GM21381 (cell line): Measurements from ENCODE around the gene DDX24.

Experiments used
- ATAC-seq: cut with Tn5 transposase; IDR thresholded peaks from one replicate; pipeline ENCODE4 v1.9.1; 2021; ENCODE audit warnings: mild to moderate bottlenecking, moderate library complexity; ENCODE audit not compliant: unreplicated experiment

Gene DDX24, protein sequence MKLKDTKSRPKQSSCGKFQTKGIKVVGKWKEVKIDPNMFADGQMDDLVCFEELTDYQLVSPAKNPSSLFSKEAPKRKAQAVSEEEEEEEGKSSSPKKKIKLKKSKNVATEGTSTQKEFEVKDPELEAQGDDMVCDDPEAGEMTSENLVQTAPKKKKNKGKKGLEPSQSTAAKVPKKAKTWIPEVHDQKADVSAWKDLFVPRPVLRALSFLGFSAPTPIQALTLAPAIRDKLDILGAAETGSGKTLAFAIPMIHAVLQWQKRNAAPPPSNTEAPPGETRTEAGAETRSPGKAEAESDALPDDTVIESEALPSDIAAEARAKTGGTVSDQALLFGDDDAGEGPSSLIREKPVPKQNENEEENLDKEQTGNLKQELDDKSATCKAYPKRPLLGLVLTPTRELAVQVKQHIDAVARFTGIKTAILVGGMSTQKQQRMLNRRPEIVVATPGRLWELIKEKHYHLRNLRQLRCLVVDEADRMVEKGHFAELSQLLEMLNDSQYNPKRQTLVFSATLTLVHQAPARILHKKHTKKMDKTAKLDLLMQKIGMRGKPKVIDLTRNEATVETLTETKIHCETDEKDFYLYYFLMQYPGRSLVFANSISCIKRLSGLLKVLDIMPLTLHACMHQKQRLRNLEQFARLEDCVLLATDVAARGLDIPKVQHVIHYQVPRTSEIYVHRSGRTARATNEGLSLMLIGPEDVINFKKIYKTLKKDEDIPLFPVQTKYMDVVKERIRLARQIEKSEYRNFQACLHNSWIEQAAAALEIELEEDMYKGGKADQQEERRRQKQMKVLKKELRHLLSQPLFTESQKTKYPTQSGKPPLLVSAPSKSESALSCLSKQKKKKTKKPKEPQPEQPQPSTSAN

DNA sequence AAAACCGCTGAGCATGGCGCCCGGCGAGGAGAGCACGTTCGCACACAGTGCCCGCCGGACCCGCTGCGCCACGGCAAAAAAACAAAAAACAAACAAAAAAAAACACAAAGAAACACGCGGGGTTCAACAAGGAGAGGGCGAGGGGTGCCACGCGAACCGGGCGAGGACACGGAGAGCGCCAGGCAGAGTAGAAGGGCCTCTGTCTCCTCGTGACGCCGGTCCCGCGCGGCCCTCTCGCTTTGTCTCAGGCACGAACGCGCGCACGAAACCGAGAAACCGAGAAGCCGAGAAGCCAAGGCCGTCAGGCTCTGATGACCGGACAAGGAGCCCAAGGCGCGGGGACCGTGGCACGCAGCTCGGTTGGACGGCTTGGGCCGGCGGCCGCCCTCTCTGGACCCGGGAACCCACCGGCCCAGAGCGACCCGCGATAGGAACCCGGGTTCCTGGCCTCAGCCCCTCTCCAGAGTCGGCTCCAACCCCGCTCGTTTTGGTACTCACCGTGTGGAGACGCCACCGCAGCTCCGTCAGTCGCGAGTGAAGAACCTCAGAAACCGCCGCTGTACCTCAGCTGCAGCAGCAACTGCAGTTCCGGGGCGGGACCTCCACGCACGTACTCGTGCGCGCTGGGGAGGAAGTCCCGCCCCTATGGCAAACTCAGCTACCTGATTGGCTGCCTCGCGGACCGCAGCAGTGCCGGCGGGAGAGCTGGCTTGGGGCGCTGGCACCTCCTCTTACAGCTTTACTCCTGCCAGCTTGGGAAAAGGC, at the start of gene DDX24, which contains the start of gene IFI27L1:
Gene DDX24 (minus strand): TSS at position 582 of the 765 bp plus-strand sequence. CDS start 1,460 bp downstream, outside the sequence.
Gene IFI27L1 (plus strand): TSS at position 690 of the 765 bp plus-strand sequence. CDS start 15,628 bp downstream, outside the sequence.
- peak; percentile 97 for ATAC-seq

DNA sequence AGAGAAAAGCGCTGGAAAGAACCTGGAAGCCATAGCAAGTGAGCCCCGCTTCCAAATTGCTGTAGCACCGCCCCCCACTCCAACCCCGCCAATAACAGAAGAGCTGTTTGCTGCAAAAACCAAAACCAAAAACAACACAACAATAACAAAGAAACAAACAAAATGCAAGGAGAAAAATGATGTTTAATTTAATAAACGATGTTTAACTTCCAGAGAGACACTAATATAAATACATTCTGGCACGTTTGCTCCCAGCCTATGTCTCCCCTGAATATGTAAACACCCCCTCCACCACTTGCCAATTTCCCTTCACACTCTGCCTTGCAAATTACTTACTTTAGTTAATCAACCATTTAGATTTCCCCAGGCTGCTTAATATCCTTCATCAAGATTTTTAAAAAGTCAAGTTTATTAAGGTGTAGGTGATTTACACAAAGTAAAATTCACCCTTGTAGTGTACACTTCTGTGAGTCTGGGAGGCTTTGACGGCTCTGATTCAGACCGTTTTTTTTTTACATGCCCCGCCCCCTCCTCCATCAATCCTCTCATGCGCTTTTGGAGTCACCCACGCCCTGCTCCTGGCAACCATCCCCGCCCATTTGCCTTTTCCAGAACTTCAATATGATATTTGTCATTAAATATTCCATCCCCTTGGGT, 48.9 kb upstream of the DDX24 start:
- ATAC-seq, result no peak

DNA sequence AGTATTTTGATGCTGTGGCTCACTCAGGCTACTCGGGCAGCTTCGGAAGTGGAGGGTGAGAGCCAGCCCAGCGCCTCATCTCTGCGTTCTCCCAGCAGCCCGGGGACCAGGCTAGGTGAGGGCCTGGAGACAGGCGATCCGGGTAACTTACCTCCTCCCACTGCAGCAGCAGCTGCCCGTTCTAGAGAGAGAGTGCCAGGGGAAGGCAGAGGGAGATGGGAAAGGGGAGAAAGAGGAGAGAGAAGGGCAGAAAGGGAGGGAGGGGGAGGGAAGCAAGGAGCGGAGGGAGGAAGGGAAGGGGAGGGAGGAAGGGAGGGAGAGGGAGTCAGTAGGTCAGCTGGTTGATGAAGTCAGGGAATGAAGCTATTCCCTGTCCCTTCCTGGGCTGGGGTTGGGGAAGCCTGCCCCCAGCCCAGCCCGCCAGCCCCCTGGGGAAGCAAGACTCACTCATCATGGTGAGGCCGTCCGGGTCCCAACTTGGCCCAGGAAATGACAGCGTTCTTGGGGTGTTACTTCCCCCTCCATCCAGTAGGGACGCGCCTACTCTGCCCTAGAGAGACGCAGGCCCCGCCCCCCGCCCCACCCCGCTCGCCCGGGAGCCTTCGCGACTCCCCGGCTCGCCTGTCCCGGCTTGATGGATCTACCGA, 48.2 kb upstream of the DDX24 start, which contains the start of gene IFI27L2:
Gene IFI27L2 (minus strand): TSS at position 494 of the 647 bp plus-strand sequence. CDS start 40 bp downstream, at position 454.
- peak; percentile 92 for ATAC-seq

DNA sequence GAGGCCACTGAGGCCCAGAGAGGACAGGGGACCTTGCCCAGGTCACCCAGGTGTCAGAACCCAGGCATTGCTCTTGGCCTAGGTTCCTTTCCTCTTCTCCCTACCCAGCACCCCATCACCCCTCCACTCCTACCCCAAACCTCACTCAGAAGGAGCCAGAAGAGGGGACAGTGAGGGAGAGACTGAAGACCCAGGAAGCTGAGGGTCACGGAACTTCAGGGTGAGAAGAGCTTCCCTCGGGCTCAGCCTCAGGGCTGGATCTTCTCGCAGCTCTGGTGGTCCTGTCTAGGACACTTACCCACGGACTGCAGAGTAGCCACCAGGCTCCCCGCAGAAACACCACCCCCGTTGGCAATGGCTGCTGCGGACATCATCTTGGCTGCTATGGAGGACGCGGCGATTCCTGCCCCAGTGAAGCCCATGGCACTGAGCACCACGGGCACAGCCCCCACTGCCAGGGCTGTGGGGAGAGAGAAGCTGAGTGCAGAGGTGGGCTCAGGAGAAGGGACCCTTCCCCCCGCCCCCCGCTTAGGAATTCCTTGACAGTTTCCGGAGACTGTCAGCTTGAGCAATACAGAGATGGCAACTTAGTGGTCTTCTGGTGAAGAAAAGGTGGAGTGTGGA, 47.3 kb upstream of the DDX24 start:
- ATAC-seq, result no peak

DNA sequence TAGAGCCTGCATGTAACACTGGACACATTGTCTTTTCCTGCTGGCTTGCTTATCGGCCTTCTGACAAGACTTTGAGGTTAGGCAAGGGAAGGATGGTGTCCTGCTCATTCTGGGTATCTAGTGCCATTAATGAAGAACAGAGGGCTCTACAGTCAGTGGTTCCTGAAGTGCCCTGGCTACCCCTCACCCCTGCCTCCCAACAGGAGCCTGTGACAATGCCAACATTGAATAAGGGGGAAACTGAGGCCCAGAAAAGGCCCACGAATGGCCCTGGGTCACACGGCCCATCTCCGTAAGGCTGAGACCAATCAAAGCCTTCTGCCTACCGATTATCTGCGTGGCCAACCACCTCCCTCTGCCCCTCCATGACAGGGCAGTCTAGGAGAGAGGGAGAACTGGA, 46.3 kb upstream of the DDX24 start:
- no peak for ATAC-seq

DNA sequence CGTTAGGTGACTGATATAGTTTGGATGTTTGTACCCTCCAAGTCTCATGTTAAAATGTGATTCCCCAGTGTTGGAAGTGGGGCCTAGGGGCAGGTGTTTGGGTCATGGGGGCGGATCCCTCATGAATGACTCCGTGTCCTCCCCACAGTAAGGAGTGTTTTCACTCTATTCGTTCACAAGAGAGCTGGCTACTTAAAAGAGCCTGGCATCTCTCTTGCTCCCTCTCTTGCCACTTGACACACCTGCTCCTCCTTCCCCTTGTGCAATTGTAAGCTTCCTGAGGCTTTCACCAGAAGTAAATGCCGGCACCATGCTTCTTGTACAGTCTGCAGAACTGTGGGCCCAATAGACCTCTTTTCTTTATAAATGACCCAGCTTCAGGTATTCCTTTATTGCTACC, 45.8 kb upstream of the DDX24 start:
- no peak for ATAC-seq

DNA sequence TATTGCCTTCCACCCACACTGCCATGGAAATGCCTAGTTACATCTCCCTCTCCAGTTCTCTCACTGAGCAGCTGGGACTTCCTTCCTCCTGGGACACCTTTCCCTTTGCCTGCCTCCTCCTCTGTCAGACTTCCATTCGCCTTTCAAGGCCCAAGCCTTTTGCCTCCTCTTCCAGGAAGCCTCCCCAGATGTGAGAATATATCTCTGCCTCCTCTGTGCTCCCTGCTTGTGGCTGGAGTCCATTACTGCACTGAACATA, 45.3 kb upstream of the DDX24 start:
- ATAC-seq, result no peak

DNA sequence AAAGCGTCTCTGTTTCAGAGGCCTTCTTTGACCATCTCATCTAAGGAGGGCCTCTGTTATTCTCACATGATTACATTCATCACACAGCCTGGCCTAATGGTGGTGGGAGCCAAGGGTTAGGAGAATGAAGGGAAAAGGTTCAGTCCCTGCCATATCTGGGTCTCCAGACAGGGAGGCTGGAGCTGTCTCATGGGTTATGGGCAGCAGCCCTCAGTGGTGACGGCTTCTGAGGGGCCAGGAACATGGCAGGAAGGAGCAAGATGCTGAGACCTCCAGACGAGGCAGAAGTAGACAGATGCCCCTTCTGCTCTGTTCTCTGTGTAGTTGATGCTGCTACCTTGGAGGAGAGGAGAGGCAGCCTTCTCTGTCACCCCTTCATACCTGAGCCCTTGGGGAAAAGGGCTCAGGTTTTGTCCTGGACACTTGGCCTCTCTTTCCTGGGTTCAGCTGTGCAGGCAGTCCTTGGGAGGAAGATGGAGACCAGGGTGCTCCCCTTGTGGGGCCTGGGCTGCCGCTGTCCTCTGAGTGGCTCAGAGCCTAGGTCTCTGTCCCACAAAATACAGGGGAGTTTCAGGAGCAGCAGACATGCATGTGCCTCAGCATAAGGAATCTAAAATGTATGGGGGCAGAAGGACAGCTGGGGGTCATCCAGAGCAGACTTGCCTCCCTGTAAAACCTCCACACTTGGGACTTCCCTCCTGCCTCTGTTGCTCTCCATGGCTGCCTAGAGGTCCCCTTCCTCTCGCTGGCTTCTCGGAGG, 44.8 kb upstream of the DDX24 start:
- no peak for ATAC-seq

DNA sequence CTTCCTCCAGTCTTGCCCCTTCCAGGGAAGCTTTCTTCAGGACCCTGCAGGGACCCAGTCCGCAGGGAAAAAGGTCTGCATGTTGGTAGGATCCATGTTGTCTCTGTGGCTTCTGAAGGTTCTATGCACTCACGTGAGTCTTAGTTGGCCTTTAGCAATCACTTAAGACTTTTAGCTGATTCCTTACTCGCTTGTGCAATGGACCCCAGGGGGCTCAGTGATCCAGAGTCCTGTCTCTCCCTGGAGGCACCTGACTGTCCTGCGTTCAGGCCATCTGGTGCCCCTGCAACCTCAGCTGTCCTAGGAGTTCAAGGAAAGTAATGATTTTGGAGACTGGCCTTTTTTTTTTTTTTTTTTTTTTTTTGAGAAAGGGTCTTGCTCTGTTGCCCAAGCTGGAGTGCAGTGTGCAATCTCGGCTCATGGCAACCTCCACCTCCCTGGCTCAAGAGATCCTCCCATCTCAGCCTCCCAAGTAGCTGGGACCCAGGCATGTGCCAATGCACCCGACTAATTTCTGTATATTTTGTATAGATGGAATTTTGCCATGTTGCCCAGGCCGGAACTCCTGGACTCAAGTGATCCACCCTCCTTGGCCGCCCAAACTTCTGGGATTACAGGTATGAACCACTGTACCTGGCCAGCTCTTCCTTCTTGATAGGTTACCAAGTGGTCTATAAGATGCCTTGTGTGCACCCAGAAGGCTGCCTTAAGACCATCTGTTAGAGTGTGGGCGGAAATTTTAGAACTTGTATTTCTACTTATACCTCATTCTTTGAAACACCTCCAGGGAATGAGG, 43.8 kb upstream of the DDX24 start:
- no peak for ATAC-seq

DNA sequence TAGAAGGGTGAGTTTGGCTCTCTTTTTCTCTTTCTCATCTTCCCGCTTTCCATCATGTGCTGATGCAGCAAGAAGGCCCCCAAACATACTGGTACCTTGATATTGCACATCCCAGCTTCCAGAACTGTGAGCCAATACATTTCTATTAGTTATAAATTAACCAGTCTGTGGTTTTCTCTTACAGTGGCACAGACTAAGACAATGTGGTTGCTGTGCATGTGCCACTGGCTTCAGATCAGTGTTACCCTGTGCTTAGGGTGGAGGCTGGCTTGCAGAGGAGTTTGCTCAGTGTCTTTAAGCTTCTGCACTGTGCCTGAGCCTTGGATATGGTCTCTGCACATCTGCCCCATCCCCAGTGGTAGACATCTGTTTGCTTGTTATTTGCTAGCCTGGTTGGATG, 42.9 kb upstream of the DDX24 start:
- ATAC-seq, result no peak

DNA sequence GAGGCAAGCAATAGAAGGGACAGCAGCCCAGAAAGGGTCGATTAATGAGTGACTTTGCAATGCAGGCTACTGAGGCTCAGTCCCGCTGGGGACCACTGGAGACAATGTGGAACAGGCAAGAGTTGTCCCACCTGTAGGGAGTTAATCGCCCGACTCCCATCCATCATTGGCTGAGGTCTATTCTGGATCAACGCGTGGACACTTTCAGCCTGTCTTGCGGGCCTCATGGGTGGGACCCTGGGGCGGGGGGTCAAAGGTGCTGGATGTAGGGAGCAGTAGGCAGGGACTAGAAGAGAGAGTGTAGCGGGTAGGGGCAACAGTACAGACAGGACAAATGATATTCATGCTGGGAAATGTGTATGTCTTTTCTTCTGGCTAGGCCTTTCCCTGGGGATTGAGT, 42.3 kb upstream of the DDX24 start:
- no peak for ATAC-seq

DNA sequence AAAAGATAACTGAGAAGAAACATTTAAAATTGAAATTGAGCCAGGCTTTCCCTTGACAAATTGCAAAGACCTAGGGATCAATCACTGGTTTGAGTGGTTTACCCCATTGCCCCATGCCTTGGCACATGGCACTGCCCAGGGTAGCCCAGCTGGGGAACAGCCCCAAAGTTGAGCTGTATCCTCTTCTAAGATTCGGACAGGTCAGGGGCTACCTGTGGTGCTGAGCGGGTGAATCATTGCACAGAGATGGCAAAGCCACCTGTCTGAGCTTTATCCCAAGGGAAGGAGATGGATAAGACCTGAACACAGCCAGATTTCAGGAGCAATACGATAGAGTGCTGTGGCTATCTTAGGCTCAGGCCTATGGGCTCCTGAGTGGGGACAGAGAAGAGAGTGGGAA, 41.4 kb upstream of the DDX24 start:
- ATAC-seq, result no peak

DNA sequence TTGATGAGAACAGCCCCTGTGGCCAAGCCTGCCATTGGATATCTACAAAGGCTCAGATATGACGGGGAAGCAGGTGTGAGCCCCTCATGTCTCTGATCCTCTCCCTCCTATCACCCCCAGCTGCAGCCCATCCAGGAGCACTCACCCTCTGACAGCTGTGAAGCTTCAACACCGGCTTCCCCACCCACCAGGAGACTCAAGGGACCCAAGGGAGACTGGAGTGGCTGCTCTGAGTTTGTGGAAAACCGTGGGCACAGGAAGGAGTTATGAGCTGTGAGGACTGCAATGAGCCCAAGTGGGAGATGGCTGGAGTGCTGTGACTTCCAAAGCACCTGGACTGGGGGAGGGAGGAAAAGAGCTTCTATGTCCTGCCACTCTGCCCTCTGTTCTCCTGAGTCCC, 40.5 kb upstream of the DDX24 start:
- no peak for ATAC-seq

DNA sequence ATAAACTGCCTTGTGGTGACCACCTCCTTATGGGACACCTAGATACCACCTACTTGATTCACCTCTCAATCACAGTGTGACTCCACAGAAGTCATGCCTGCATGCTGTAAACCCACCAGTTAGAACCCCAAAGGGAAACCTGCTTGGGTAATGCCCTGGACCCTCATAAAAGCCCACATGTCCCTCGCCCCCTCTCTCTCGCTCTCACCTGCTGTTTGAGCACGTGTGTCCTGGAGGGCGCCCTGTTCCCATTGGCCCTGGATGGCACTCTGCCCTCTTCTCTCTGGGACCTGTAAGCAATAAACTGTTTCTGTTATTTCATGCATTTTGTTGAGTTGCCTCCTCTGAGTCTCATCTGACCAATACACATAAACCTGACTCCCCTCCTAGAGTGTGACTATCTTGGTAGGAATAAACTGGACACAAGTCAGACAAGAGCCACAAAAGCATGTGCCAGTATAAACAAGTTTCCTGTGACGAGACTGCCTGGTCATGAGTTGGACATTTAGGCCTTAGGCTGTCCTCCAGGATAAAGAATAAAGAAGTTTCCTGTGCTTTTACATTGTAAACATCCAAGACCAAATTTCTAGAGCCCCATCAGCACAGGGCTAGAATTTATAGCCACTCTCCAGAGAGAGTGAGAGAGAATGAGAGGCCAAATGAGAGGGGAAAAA, 39.8 kb upstream of the DDX24 start:
- ATAC-seq, result no peak

DNA sequence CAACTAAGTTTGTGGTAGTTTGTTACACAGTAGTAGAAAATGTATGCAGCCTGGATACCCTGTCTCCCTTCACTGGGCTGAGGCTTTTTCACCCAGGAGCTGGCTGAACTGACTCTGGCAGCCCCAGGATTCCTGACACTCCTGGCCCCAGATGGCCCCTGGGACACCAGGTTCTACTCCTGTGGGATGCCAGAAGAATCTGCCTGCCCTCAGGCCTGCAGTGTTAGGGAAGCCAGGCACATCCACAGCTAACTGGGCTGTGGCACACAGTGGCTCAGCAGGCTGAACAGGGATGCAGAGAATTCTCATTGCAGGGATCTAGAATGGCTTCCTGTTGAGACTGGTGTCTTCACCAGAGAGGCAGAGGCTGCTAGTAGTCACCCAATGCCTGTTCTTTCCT, 38.1 kb upstream of the DDX24 start:
- ATAC-seq, result no peak

DNA sequence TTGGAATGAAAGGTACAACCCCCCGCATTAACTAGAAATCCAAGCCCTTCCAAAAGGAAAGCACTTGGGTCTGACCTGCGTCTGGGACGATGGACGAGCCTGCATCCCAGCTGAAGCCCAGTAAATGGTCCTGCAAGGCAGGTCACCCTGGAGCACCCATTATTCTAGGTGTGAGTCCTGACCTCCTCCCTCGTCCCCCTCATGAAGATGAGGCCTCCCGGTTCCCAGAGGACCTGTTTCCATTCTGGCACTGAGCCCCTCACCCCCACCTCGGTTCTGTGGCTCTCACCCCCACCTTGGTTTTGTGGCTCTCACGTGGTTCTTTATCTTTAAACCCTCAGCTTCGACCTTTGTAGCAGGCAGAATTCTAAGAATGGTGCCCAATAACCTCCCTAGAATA, 36.9 kb upstream of the DDX24 start:
- ATAC-seq, result no peak

DNA sequence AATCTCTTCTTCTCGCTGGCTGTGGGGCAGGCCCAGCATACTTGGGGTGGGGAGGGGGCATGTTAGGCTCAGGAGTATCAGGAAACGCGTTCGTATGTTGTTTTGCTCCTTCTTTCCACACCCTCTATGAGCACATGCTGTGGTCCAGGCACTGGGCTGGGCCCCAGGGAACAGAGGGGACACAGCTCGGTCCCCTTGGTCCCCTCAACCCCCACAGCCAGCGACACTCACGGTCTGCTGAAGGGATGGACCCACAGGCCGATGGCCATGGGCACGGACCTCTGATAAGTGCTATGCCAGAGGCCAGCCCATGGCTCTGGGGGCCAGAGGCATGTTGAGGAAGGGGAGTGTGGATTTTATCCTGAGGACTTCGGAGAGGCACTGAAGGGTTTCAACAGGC, 35.7 kb upstream of the DDX24 start:
- no peak for ATAC-seq

DNA sequence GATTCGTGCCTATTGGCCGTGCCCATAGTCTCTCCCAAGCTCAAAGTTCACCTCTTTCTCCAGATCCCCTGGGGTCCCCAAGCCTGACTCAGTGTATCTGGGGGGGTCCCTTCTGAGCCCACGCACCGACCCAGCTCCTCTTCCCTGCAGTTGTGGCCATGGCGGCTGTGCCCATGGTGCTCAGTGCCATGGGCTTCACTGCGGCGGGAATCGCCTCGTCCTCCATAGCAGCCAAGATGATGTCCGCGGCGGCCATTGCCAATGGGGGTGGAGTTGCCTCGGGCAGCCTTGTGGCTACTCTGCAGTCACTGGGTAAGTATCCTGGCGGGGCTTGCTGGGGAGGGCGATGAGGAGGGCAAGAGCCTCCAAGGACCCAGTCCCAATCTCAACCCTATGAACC, 34.6 kb upstream of the DDX24 start:
- ATAC-seq, result no peak
